Epithelial cell of proximal tubule (primary cell): ENCODE measurements around the gene OR10AG1. TPM values are rescaled to one million over a fixed set of nuclear protein-coding genes. Genes with fewer than 3 reads are reported as not detected.

Experiments
- DNase-seq: peaks from one replicate; pipeline ENCODE4 v3.0.0-alpha.2; 2011; ENCODE audit warnings: low read depth
- H3K4me3 ChIP-seq: 2 replicates; pipeline ENCODE4 v1.5.1; 2011; ENCODE audit warnings: low read depth, mild to moderate bottlenecking, low read length
- CTCF ChIP-seq: conservative IDR thresholded peaks from 2 replicates; pipeline ENCODE4 v1.5.1; 2012; ENCODE audit warnings: low read depth, mild to moderate bottlenecking, low read length
- total RNA-seq: library from RNA; depleted of rRNA; stranded (reverse); fragments of >200 nt; gene quantifications from 2 replicates; pipeline ENCODE4 v1.2.3, GENCODE V29; 2015

The OR10AG1 gene
- total RNA-seq, 1 donor from 2014 or later: not detected

GRCh38 chr11:55956521-55956920 is 13.2 kb downstream of the OR10AG1 start:
- no peak for TF ChIP-seq CTCF
- no peak overlapping the region for H3K4me3 ChIP-seq
- no peak for DNase-seq

GRCh38 chr11:55949330-55949729 is 20.4 kb downstream of the OR10AG1 start:
- DNase-seq: no peak
- H3K4me3 ChIP-seq: no peak overlapping the region
- TF ChIP-seq CTCF: no peak

- DNase-seq: peak; percentile 3
- H3K4me3 ChIP-seq: no peak overlapping the region
- TF ChIP-seq CTCF: peak; percentile 54
These were observed 26.9 kb downstream of the OR10AG1 start for GRCh38 chr11:55942785-55943392.

- no peak for TF ChIP-seq CTCF
- H3K4me3 ChIP-seq: no peak within 1 kb of the TSS
- DNase-seq: no peak
These were observed 33.4 kb downstream of the OR10AG1 start, which contains the start of gene OR5I1 for GRCh38 chr11:55936300-55936699. Gene OR5I1, minus strand, starts transcription at chr11:55936400. Its CDS starts 0 bp downstream, at chr11:55936400.

- DNase-seq: no peak
- no peak overlapping the region for H3K4me3 ChIP-seq
- no peak for TF ChIP-seq CTCF
These were observed 49.2 kb downstream of the OR10AG1 start for GRCh38 chr11:55920537-55920936.

Other genes with a start within 250 kb of the OR10AG1 start
- not detected in 2 replicates for gene OR5D13, start 196.5 kb downstream of the OR10AG1 start, total RNA-seq
- not detected in 2 replicates for gene OR5D14, start 174.4 kb downstream of the OR10AG1 start, total RNA-seq
- gene OR5L1, start 158.6 kb downstream of the OR10AG1 start, total RNA-seq: not detected in 2 replicates
- gene OR5D18, start 150.3 kb downstream of the OR10AG1 start, total RNA-seq: not detected in 2 replicates
- gene OR5L2, start 142.7 kb downstream of the OR10AG1 start, total RNA-seq: not detected in 2 replicates
- gene OR5D16, start 131.2 kb downstream of the OR10AG1 start, total RNA-seq: not detected in 2 replicates
- gene TRIM51, start 86.6 kb downstream of the OR10AG1 start, total RNA-seq: not detected in 2 replicates
- gene OR5W2, start 55.4 kb downstream of the OR10AG1 start, total RNA-seq: not detected in 2 replicates
- gene OR5I1, start 33.5 kb downstream of the OR10AG1 start, total RNA-seq: not detected in 2 replicates
- not detected in 2 replicates for gene OR5F1, start 24.7 kb upstream of the OR10AG1 start, total RNA-seq
- gene OR5AS1, start 57.7 kb upstream of the OR10AG1 start, total RNA-seq: not detected in 2 replicates
- gene OR8I2, start 123.4 kb upstream of the OR10AG1 start, total RNA-seq: not detected in 2 replicates
- gene OR8H2, start 133.7 kb upstream of the OR10AG1 start, total RNA-seq: not detected in 2 replicates
- not detected in 2 replicates for gene OR8H3, start 152.4 kb upstream of the OR10AG1 start, total RNA-seq
- not detected in 2 replicates for gene OR8J3, start 170.3 kb upstream of the OR10AG1 start, total RNA-seq
- not detected in 2 replicates for gene OR8K5, start 190.4 kb upstream of the OR10AG1 start, total RNA-seq
- not detected in 2 replicates for gene OR5J2, start 206.7 kb upstream of the OR10AG1 start, total RNA-seq